ENCODE measurements around the gene AP2M1. TPM values are rescaled to one million over a fixed set of nuclear protein-coding genes. Genes with fewer than 3 reads are reported as not detected.
"Not testable (repeated sequence)": the region's sequence is repeated elsewhere in the genome, so short reads cannot be mapped to it uniquely, and the experiment has no call there.

The AP2M1 gene
- total RNA-seq, 2 experiments from 2014 or later, result 192 to 204 TPM

- ChIA-PET CTCF (interaction anchor here (1.2 to 1.8 kb wide), 2 partner anchors 70 to 71 kb away, joined by 4 read pairs; partner anchors contain the start of gene VWA5B2), POLR2A (interaction anchor here (1.3 kb wide), 1 partner anchor 24 kb away, joined by 3 read pairs; no protein-coding TSS in a partner anchor)
- peaks cover 27% of the 10 kb centered on the region for H3K4me1 Mint-ChIP-seq
- no peak for DNase-seq
- peaks cover 3% of the 10 kb centered on the region for H3K36me3 Mint-ChIP-seq (ENCODE audit: low read depth)
- ATAC-seq, result no peak
- no peaks in the 10 kb centered on the region for H3K27me3 Mint-ChIP-seq
- no peaks in the 10 kb centered on the region for H3K9me3 Mint-ChIP-seq (ENCODE audit: low read depth)
- intact Hi-C loops (cut with DNase I, micrococcal nuclease), result no loop called here
- H3K27ac Mint-ChIP-seq, result no peak overlapping the region
- peak overlapping the region; percentile 97 for H3K4me3 Mint-ChIP-seq
Observed at GRCh38 chr3:184157206-184157605, 17.4 kb upstream of the AP2M1 start.

GRCh38 chr3:184158404-184158803 lies 16.3 kb upstream of the AP2M1 start:
- Mint-ChIP-seq H3K27ac (no peak overlapping the region), H3K36me3 (ENCODE audit: low read depth) (peaks cover 3% of the 10 kb centered on the region), H3K4me1 (peaks cover 26% of the 10 kb centered on the region), H3K9me3 (ENCODE audit: low read depth) (no peaks in the 10 kb centered on the region), H3K27me3 (no peaks in the 10 kb centered on the region), H3K4me3 (no peak overlapping the region)
- DNase-seq (no peak), ATAC-seq (no peak)
- intact Hi-C loops (cut with DNase I, micrococcal nuclease), result no loop called here
- POLR2A ChIA-PET, result interaction anchor here (1.3 kb wide), 1 partner anchor 25 kb away, joined by 3 read pairs; no protein-coding TSS in a partner anchor
- CTCF ChIA-PET, result interaction anchor here (0.7 to 1.8 kb wide), 2 partner anchors 14 to 70 kb away, joined by 4 read pairs; partner anchors contain the start of gene VWA5B2

- Mint-ChIP-seq H3K36me3 (ENCODE audit: low read depth) (peaks cover 11% of the 10 kb centered on the region), H3K4me1 (peaks cover 21% of the 10 kb centered on the region), H3K9me3 (ENCODE audit: low read depth) (no peaks in the 10 kb centered on the region), H3K27me3 (no peaks in the 10 kb centered on the region), H3K4me3 (no peak overlapping the region), H3K27ac (no peak overlapping the region)
- no peak for DNase-seq
- POLR2A ChIA-PET, result no interaction called here
- CTCF ChIA-PET, result interaction anchor here (0.7 to 1.1 kb wide), 3 partner anchors 25 to 89 kb away, joined by 3 read pairs; partner anchors contain the start of gene EIF2B5
- intact Hi-C loops (cut with DNase I, micrococcal nuclease), result no loop called here
- ATAC-seq, result peak; percentile 32
Observed at GRCh38 chr3:184160456-184160855, 14.2 kb upstream of the AP2M1 start.

GRCh38 chr3:184162571-184163070 lies 12.0 kb upstream of the AP2M1 start:
- H3K9me3 Mint-ChIP-seq (ENCODE audit: low read depth); ATAC-seq; H3K4me3 Mint-ChIP-seq; intact Hi-C loops (cut with DNase I, micrococcal nuclease); CTCF ChIA-PET; POLR2A ChIA-PET; H3K27me3 Mint-ChIP-seq; H3K27ac Mint-ChIP-seq; DNase-seq: not testable (repeated sequence)
- H3K4me1 Mint-ChIP-seq, result peaks cover 10% of the 10 kb centered on the region
- H3K36me3 Mint-ChIP-seq (ENCODE audit: low read depth), result peaks cover 19% of the 10 kb centered on the region

GRCh38 chr3:184164648-184165330 lies 9.9 kb upstream of the AP2M1 start:
- DNase-seq (no peak), ATAC-seq (no peak)
- POLR2A ChIA-PET, result no interaction called here
- H3K36me3 Mint-ChIP-seq (ENCODE audit: low read depth), result peaks cover 20% of the 10 kb centered on the region
- H3K4me1 Mint-ChIP-seq, result peaks cover 4% of the 10 kb centered on the region
- H3K9me3 Mint-ChIP-seq (ENCODE audit: low read depth), result no peaks in the 10 kb centered on the region
- CTCF ChIA-PET, result interaction anchor here (0.6 kb wide), 1 partner anchor 398 kb away, joined by 3 read pairs; no protein-coding TSS in a partner anchor
- H3K4me3 Mint-ChIP-seq, result no peak overlapping the region
- H3K27ac Mint-ChIP-seq, result no peak overlapping the region
- H3K27me3 Mint-ChIP-seq, result no peaks in the 10 kb centered on the region
- intact Hi-C loops (cut with DNase I, micrococcal nuclease), result no loop called here

- Mint-ChIP-seq H3K27ac (no peak overlapping the region), H3K36me3 (ENCODE audit: low read depth) (peaks cover 20% of the 10 kb centered on the region)
- CTCF ChIA-PET, result no interaction called here
Observed at GRCh38 chr3:184165543-184165942, 9.1 kb upstream of the AP2M1 start.

GRCh38 chr3:184166671-184167070 lies 8.0 kb upstream of the AP2M1 start:
- POLR2A ChIA-PET, result no interaction called here
- no peak for DNase-seq
- intact Hi-C loops (cut with DNase I, micrococcal nuclease), result no loop called here
- CTCF ChIA-PET, result no interaction called here
- Mint-ChIP-seq H3K36me3 (ENCODE audit: low read depth) (peaks cover 26% of the 10 kb centered on the region), H3K27ac (no peak overlapping the region), H3K9me3 (ENCODE audit: low read depth) (no peaks in the 10 kb centered on the region), H3K4me3 (no peak overlapping the region), H3K27me3 (no peaks in the 10 kb centered on the region), H3K4me1 (no peaks in the 10 kb centered on the region)
- no peak for ATAC-seq

More at GRCh38 chr3:184165543-184165942, 9.1 kb upstream of the AP2M1 start:
- Mint-ChIP-seq H3K9me3 (ENCODE audit: low read depth) (no peaks in the 10 kb centered on the region), H3K27me3 (no peaks in the 10 kb centered on the region), H3K4me1 (no peaks in the 10 kb centered on the region), H3K4me3 (no peak overlapping the region)
- DNase-seq (no peak), ATAC-seq (no peak)
- POLR2A ChIA-PET, result interaction anchor here (0.6 kb wide), 1 partner anchor 29 kb away, joined by 3 read pairs; no protein-coding TSS in a partner anchor
- intact Hi-C loops (cut with DNase I, micrococcal nuclease), result no loop called here

- no peak for DNase-seq
- H3K9me3 Mint-ChIP-seq (ENCODE audit: low read depth), result no peaks in the 10 kb centered on the region
- ChIA-PET CTCF (interaction anchor here (0.7 to 1.4 kb wide), 2 partner anchors 32 to 124 kb away, joined by 3 to 4 read pairs; partner anchors contain the start of gene EIF2B5), POLR2A (no interaction called here)
- peaks cover 30% of the 10 kb centered on the region for H3K36me3 Mint-ChIP-seq (ENCODE audit: low read depth)
- no peak overlapping the region for H3K27ac Mint-ChIP-seq
- H3K27me3 Mint-ChIP-seq, result no peaks in the 10 kb centered on the region
- intact Hi-C loops (cut with DNase I, micrococcal nuclease), result no loop called here
- H3K4me3 Mint-ChIP-seq, result no peak overlapping the region
- no peak for ATAC-seq
- no peaks in the 10 kb centered on the region for H3K4me1 Mint-ChIP-seq
Observed at GRCh38 chr3:184167786-184168185, 6.9 kb upstream of the AP2M1 start.

- CTCF ChIA-PET, result interaction anchor here (0.7 to 1.4 kb wide), 2 partner anchors 33 to 123 kb away, joined by 3 to 4 read pairs; partner anchors contain the start of gene EIF2B5
- POLR2A ChIA-PET, result no interaction called here
- Mint-ChIP-seq H3K4me1 (no peaks in the 10 kb centered on the region), H3K27ac (no peak overlapping the region), H3K27me3 (no peaks in the 10 kb centered on the region), H3K9me3 (ENCODE audit: low read depth) (no peaks in the 10 kb centered on the region), H3K4me3 (no peak overlapping the region), H3K36me3 (ENCODE audit: low read depth) (peaks cover 30% of the 10 kb centered on the region)
- ATAC-seq, result no peak
- intact Hi-C loops (cut with DNase I, micrococcal nuclease), result no loop called here
- no peak for DNase-seq
Observed at GRCh38 chr3:184168363-184169120, 6.1 kb upstream of the AP2M1 start.

- no peak for DNase-seq
Observed at GRCh38 chr3:184169896-184170875, 4.5 kb upstream of the AP2M1 start.

More at GRCh38 chr3:184169896-184170875, 4.5 kb upstream of the AP2M1 start:
- H3K9me3 Mint-ChIP-seq (ENCODE audit: low read depth), result no peaks in the 10 kb centered on the region
- intact Hi-C loops (cut with DNase I, micrococcal nuclease), result loop anchor here in 1 of 2 experiments (5.0 kb wide), 1 partner anchor 147 kb away; no protein-coding TSS in a partner anchor
- POLR2A ChIA-PET, result interaction anchor here (1.0 kb wide), 1 partner anchor 15 kb away, joined by 3 read pairs; no protein-coding TSS in a partner anchor
- no peak for ATAC-seq
- no peak overlapping the region for H3K27ac Mint-ChIP-seq
- CTCF ChIA-PET, result interaction anchor here (0.7 kb wide), 1 partner anchor 154 kb away, joined by 3 read pairs; no protein-coding TSS in a partner anchor
- H3K36me3 Mint-ChIP-seq (ENCODE audit: low read depth), result peaks cover 24% of the 10 kb centered on the region
- no peak overlapping the region for H3K4me3 Mint-ChIP-seq
- H3K27me3 Mint-ChIP-seq, result no peaks in the 10 kb centered on the region
- H3K4me1 Mint-ChIP-seq, result peaks cover 4% of the 10 kb centered on the region

Measured in activated CD4-positive, alpha-beta T cell treated with anti-CD3 and anti-CD28 coated beads for 36 hours (primary cell).